Measurements from ENCODE around the gene LIN28A.

GRCh38 chr1:26404641-26405040 is 6.0 kb upstream of the LIN28A start:
- no peak for TF ChIP-seq EZH2 (IDR thresholded peaks at IDR 0.05; ENCODE audit: borderline replicate concordance, low read depth, low read length, poor library complexity, severe bottlenecking)
- TF ChIP-seq, protein P1, sequence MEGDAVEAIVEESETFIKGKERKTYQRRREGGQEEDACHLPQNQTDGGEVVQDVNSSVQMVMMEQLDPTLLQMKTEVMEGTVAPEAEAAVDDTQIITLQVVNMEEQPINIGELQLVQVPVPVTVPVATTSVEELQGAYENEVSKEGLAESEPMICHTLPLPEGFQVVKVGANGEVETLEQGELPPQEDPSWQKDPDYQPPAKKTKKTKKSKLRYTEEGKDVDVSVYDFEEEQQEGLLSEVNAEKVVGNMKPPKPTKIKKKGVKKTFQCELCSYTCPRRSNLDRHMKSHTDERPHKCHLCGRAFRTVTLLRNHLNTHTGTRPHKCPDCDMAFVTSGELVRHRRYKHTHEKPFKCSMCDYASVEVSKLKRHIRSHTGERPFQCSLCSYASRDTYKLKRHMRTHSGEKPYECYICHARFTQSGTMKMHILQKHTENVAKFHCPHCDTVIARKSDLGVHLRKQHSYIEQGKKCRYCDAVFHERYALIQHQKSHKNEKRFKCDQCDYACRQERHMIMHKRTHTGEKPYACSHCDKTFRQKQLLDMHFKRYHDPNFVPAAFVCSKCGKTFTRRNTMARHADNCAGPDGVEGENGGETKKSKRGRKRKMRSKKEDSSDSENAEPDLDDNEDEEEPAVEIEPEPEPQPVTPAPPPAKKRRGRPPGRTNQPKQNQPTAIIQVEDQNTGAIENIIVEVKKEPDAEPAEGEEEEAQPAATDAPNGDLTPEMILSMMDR (conservative IDR thresholded peaks at IDR 0.05; ENCODE audit: low read depth, low read length), result no peak
